Activated naive CD8-positive, alpha-beta T cell treated with anti-CD3 and anti-CD28 coated beads, Interleukin-2, amount 10 ng/mL, durations not matched to agents 7 days and 5 days (primary cell): ENCODE results near the gene DNASE1L3. TPM values are rescaled to one million over a fixed set of nuclear protein-coding genes. Genes with fewer than 3 reads are reported as not detected.

ENCODE experiments used
- ATAC-seq: fragments of 150-1000 bp; cut with Tn5 transposase; one replicate; pipeline ENCODE4 v1.10.0; 2021; ENCODE audit warnings: low read depth, moderate library complexity
- POLR2A ChIA-PET: fragments of 350-600 bp; sonication (Branson Sonifier 250); formaldehyde crosslinking; loops from one replicate; lab custom pipeline; 2021; ENCODE audit warnings: antibody characterized with exemption; lab: Charles Lee
- DNase-seq: peaks from one replicate; pipeline ENCODE4 v3.0.0; 2021
- H3K27ac Mint-ChIP-seq: one replicate; pipeline ENCODE4 v1.8.0; 2022; ENCODE audit warnings: mild to moderate bottlenecking, mixed read lengths
- H3K27me3 Mint-ChIP-seq: one replicate; pipeline ENCODE4 v1.8.0; 2022; ENCODE audit warnings: mild to moderate bottlenecking, moderate library complexity, mixed read lengths
- H3K36me3 Mint-ChIP-seq: one replicate; pipeline ENCODE4 v1.8.0; 2021; ENCODE audit warnings: mild to moderate bottlenecking, mixed read lengths
- H3K4me1 Mint-ChIP-seq: one replicate; pipeline ENCODE4 v1.8.0; 2021; ENCODE audit warnings: mixed read lengths
- H3K4me3 Mint-ChIP-seq: one replicate; pipeline ENCODE4 v1.8.0; 2022; ENCODE audit warnings: mild to moderate bottlenecking, moderate library complexity, mixed read lengths
- H3K9me3 Mint-ChIP-seq: one replicate; pipeline ENCODE4 v1.8.0; 2021; ENCODE audit warnings: mixed read lengths
- total RNA-seq, 2 experiments: library from RNA; stranded (reverse); gene quantifications; one replicate each; pipeline ENCODE4 v1.2.3, GENCODE V29; 2021

The DNASE1L3 gene
- total RNA-seq, 2 experiments from 2014 or later = not detected

- ATAC-seq (no peak), DNase-seq (no peak)
- Mint-ChIP-seq H3K36me3 (no peaks in the 10 kb centered on the region), H3K9me3 (no peaks in the 10 kb centered on the region), H3K27ac (no peak overlapping the region), H3K4me3 (peak overlapping the region; percentile 72), H3K4me1 (peaks cover 17% of the 10 kb centered on the region), H3K27me3 (peaks cover 13% of the 10 kb centered on the region)
- POLR2A ChIA-PET = interaction anchor here (0.7 to 1.0 kb wide), 2 partner anchors 15 to 95 kb away, joined by 5 to 6 read pairs; no protein-coding TSS in a partner anchor
Observed at GRCh38 chr3:58176827-58177489, 33.8 kb downstream of the DNASE1L3 start.

- Mint-ChIP-seq H3K9me3 (no peaks in the 10 kb centered on the region), H3K27me3 (peaks cover 8% of the 10 kb centered on the region), H3K36me3 (no peaks in the 10 kb centered on the region), H3K27ac (no peak overlapping the region), H3K4me1 (peaks cover 15% of the 10 kb centered on the region), H3K4me3 (no peak overlapping the region)
- POLR2A ChIA-PET = no interaction called here
- DNase-seq (no peak), ATAC-seq (no peak)
Observed at GRCh38 chr3:58176185-58176530, 34.6 kb downstream of the DNASE1L3 start.

GRCh38 chr3:58175437-58176184, 35.2 kb downstream of the DNASE1L3 start:
- DNase-seq (no peak), ATAC-seq (no peak)
- Mint-ChIP-seq H3K4me1 (peaks cover 15% of the 10 kb centered on the region), H3K9me3 (no peaks in the 10 kb centered on the region), H3K27me3 (peaks cover 8% of the 10 kb centered on the region), H3K4me3 (no peak overlapping the region), H3K36me3 (no peaks in the 10 kb centered on the region), H3K27ac (no peak overlapping the region)
- POLR2A ChIA-PET = no interaction called here

GRCh38 chr3:58175187-58175436, 35.7 kb downstream of the DNASE1L3 start:
- H3K4me1 Mint-ChIP-seq = peaks cover 15% of the 10 kb centered on the region
- H3K4me3 Mint-ChIP-seq = no peak overlapping the region
- no peaks in the 10 kb centered on the region for H3K36me3 Mint-ChIP-seq
- DNase-seq (no peak), ATAC-seq (no peak)
- peaks cover 8% of the 10 kb centered on the region for H3K27me3 Mint-ChIP-seq
- POLR2A ChIA-PET = no interaction called here
- H3K9me3 Mint-ChIP-seq = no peaks in the 10 kb centered on the region
- no peak overlapping the region for H3K27ac Mint-ChIP-seq

GRCh38 chr3:58173669-58174398, 36.9 kb downstream of the DNASE1L3 start:
- H3K27me3 Mint-ChIP-seq = peaks cover 8% of the 10 kb centered on the region
- H3K4me1 Mint-ChIP-seq = peaks cover 14% of the 10 kb centered on the region
- H3K27ac Mint-ChIP-seq = no peak overlapping the region
- ATAC-seq = no peak
- POLR2A ChIA-PET = no interaction called here
- no peaks in the 10 kb centered on the region for H3K36me3 Mint-ChIP-seq
- H3K9me3 Mint-ChIP-seq = no peaks in the 10 kb centered on the region
- no peak overlapping the region for H3K4me3 Mint-ChIP-seq
- DNase-seq = peak; percentile 57

- Mint-ChIP-seq H3K4me1 (peaks cover 8% of the 10 kb centered on the region), H3K4me3 (no peak overlapping the region), H3K9me3 (no peaks in the 10 kb centered on the region), H3K27ac (no peak overlapping the region), H3K27me3 (peaks cover 8% of the 10 kb centered on the region), H3K36me3 (no peaks in the 10 kb centered on the region)
- no peak for DNase-seq
- POLR2A ChIA-PET = no interaction called here
- ATAC-seq = no peak
Observed at GRCh38 chr3:58173029-58173668, 37.6 kb downstream of the DNASE1L3 start.

GRCh38 chr3:58171126-58171525, 39.6 kb downstream of the DNASE1L3 start:
- Mint-ChIP-seq H3K4me3 (no peak overlapping the region), H3K9me3 (no peaks in the 10 kb centered on the region), H3K27ac (no peak overlapping the region), H3K36me3 (no peaks in the 10 kb centered on the region), H3K4me1 (peaks cover 2% of the 10 kb centered on the region), H3K27me3 (peaks cover 4% of the 10 kb centered on the region)
- ATAC-seq (no peak), DNase-seq (no peak)
- POLR2A ChIA-PET = no interaction called here

GRCh38 chr3:58170376-58170775, 40.4 kb downstream of the DNASE1L3 start:
- no peaks in the 10 kb centered on the region for H3K36me3 Mint-ChIP-seq
- no peak overlapping the region for H3K4me3 Mint-ChIP-seq
- DNase-seq (no peak), ATAC-seq (no peak)
- POLR2A ChIA-PET = no interaction called here
- H3K27me3 Mint-ChIP-seq = peaks cover 3% of the 10 kb centered on the region
- no peaks in the 10 kb centered on the region for H3K9me3 Mint-ChIP-seq
- H3K27ac Mint-ChIP-seq = no peak overlapping the region
- no peaks in the 10 kb centered on the region for H3K4me1 Mint-ChIP-seq

GRCh38 chr3:58169371-58169770, 41.4 kb downstream of the DNASE1L3 start:
- Mint-ChIP-seq H3K9me3 (no peaks in the 10 kb centered on the region), H3K4me3 (no peak overlapping the region), H3K27ac (no peak overlapping the region), H3K36me3 (no peaks in the 10 kb centered on the region), H3K27me3 (no peaks in the 10 kb centered on the region), H3K4me1 (no peaks in the 10 kb centered on the region)
- DNase-seq = no peak
- POLR2A ChIA-PET = no interaction called here
- no peak for ATAC-seq

GRCh38 chr3:58168498-58168897, 42.3 kb downstream of the DNASE1L3 start:
- no peaks in the 10 kb centered on the region for H3K36me3 Mint-ChIP-seq
- H3K27ac Mint-ChIP-seq = no peak overlapping the region
- no peaks in the 10 kb centered on the region for H3K9me3 Mint-ChIP-seq
- POLR2A ChIA-PET = no interaction called here
- H3K4me1 Mint-ChIP-seq = no peaks in the 10 kb centered on the region
- DNase-seq (no peak), ATAC-seq (no peak)
- no peak overlapping the region for H3K4me3 Mint-ChIP-seq
- H3K27me3 Mint-ChIP-seq = no peaks in the 10 kb centered on the region

GRCh38 chr3:58167431-58168351, 43.1 kb downstream of the DNASE1L3 start:
- H3K27me3 Mint-ChIP-seq = no peaks in the 10 kb centered on the region
- H3K4me3 Mint-ChIP-seq = no peak overlapping the region
- H3K9me3 Mint-ChIP-seq = no peaks in the 10 kb centered on the region
- no peaks in the 10 kb centered on the region for H3K36me3 Mint-ChIP-seq
- DNase-seq (peak; percentile 76), ATAC-seq (peak; percentile 89)
- POLR2A ChIA-PET = no interaction called here
- no peaks in the 10 kb centered on the region for H3K4me1 Mint-ChIP-seq
- H3K27ac Mint-ChIP-seq = no peak overlapping the region

- peaks cover 6% of the 10 kb centered on the region for H3K36me3 Mint-ChIP-seq
- no peak overlapping the region for H3K27ac Mint-ChIP-seq
- H3K9me3 Mint-ChIP-seq = no peaks in the 10 kb centered on the region
- no peaks in the 10 kb centered on the region for H3K4me1 Mint-ChIP-seq
- no peak overlapping the region for H3K4me3 Mint-ChIP-seq
- H3K27me3 Mint-ChIP-seq = no peaks in the 10 kb centered on the region
- POLR2A ChIA-PET = no interaction called here
- no peak for DNase-seq
- ATAC-seq = no peak
Observed at GRCh38 chr3:58164906-58165821, 45.6 kb downstream of the DNASE1L3 start.
